ENCODE measurements around the gene DAP3.
"Not testable (repeated sequence)": the region's sequence is repeated elsewhere in the genome, so short reads cannot be mapped to it uniquely, and the experiment has no call there.

DAP3 gene

DNA sequence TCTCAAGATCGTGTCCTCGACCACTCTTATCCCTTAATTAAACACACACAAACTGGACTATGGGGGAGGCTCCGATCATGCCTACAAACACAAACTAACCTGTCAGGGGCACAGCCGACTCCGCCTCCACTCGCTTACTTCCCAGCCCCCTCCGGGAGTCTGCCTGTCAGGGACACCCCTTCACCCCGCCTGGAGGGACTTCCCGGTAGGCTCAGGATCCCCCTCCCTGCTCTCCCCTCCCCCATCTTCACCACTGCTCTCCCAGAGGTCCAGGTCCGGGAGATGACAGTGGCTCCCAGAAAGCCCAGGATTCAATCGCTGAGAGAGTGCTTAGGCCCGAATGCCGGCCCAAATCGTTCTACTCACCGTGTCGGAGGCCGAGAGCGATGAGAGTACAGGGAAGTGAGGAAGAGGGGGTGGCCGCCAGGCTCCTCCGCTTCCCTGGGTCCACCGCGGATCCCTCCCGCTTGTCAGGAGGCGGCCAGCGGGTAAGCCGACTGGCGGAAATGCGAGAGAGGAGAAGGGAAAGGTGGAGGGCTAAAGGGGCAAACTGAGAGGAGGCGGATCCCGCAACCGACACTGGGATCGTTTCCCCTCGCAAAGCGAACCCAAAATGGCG is 1.1 kb upstream of the DAP3 start:
- DNase-seq: not testable (repeated sequence)

DNA sequence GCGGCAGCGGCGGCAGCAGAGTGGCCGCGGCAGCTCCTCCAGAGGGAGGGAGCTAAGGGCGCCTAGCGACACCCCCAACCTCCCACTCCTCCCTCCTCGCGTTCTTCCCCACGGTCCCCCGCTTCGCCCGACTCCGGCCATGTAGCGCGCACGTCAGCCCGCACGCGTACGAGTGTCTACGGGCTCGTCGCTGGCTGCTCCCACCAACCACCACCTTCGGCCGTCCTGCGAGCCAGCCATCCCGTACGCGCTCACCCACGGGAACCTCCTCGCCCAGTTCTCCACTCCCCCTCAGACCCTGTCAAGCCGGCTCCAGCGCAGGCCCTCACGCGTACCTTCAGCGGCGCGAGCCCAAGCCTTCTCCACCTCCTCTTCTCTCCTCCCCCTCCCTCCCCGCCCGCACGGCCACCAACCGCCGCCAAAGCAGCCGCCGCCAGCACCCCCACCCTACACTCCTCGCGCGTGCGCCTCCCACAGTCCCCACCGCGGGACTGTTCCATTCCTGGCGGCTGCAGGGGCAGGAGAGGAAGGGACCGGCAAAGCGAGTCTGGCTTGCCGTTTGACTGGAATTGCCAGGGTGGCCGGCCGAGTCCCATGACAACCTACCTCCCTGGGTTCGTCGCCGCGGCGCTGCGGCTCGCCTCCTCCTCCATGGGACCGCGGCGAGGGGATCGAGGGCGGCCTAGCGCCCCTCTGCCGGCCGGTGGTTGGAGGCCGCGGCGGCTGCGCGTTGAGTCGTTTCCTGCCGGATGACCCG is 389 bp upstream of the DAP3 start, which contains the start of gene YY1AP1:
Gene YY1AP1, minus strand, starts transcription at position 451 of the 757 bp plus-strand sequence. CDS start 8,338 bp downstream, outside the sequence.
- peak; percentile 91 for DNase-seq

DNA sequence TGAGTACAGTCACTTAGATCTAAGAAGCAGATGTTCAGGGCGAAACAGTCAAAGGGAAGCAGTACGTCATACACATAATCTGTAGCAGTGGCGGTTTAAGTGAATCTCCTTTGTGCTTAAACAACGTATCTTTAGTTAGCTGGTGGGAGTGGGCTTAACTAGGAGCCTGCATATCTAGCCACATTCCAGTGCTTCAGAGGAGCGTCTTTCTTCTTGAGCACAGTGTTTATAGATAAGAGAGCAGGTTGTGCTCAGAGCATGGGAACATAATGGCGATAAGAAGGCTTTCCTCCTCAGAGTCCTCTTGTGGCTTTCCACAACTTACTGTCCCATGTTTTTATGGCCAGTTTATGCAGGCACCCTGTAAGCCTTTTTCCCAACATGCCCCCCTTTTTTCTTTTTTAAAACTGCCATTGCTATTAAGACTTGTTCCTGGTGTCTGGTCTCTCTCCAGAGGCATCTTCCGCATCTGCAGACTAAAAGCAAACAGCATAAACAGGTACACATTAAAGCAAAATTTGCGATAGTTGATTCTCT is 3.2 kb downstream of the DAP3 start:
- DNase-seq: no peak

DNA sequence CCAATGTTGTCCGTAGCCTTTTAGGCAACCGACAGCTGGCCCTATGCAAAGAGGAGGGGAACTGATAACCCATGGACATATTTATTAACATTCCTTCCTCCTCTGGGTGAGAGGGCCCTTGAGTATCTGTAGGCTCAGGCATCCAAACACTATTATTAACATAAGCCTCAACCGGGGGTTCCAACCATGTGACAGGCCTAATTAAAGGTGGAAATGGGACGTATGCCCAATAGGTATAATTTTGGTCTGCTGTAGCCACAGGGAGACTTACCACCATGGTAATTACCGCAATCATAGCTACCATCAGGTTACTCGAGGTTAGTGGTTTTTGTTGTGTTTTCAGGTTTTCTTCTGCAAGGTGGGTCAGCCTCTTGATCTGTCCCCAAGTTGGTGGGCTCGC is 5.3 kb downstream of the DAP3 start:
- no peak for DNase-seq

DNA sequence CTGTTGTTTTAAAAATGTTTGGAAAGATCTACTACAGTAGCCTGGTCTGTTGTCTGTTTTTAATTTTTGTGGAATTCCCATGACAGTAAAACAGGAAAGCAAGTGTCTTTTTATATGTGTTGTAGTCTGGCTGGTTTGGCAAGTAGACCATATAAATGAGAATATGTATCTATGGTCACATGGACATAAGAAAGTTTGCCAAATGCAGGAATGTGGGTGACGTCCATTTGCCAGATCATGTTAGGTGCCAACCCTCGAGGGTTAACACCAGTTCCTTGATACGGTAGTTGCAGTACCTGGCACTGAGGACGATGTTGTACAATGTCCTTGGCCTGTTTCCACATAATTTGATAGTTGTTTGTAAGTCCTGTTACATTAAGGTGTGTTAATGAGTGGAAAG is 6.2 kb downstream of the DAP3 start:
- no peak for DNase-seq

DNA sequence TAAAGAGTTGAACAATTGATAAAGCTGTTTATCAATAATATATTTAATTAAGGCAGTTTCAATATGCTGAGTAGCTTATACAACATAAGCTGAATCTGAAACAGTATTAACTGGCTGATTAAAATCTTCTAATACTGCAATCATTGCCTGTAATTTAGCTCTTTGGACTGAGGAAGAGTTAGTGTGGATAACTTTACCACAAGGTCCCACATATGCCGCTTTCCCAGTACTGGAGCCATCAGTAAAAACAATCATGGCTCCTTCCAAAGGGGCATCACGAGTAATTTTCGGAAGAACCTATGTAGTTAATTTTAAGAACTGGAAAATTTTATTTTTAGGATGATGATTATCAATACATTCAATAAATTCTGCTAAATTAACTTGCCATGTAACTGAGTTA is 6.7 kb downstream of the DAP3 start:
- DNase-seq: no peak

DNA sequence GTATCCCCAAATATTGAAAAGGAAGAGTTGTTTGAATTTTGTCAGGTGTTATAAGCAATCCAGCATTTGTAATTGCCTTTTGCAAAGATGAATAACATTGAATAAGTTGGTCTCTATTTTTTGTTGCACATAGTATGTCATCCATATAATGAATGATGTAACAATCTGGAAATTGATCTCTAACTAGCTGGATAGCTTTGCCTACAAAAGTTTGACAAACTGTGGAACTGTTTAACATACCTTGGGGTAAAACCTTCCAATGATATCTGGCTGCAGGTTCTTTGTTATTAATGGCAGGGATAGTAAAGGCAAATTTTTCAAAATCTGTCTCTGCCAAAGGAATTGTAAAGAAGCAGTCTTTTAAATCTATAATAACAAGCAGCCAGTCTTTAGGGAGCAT is 7.6 kb downstream of the DAP3 start:
- DNase-seq: no peak

DNA sequence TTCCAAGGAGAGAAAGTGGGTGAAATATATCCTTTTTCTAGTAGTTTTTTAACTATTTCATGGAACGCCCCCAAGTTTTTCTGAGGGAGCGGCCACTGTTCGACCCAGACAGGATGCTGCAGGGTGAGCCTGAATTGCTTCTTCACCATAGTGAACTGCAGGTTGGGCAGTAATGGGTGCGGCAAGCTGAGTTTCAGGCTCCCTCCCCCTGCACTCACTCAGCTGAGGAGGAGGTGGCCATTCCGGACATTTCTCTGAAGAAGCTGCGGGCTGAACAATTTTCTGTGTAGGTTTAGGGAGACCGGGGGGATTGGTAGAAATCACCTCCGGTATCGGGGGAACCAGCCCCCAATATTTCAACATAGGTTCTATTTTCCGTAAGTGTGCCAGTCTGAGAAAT is 8.2 kb downstream of the DAP3 start:
- DNase-seq: no peak

DNA sequence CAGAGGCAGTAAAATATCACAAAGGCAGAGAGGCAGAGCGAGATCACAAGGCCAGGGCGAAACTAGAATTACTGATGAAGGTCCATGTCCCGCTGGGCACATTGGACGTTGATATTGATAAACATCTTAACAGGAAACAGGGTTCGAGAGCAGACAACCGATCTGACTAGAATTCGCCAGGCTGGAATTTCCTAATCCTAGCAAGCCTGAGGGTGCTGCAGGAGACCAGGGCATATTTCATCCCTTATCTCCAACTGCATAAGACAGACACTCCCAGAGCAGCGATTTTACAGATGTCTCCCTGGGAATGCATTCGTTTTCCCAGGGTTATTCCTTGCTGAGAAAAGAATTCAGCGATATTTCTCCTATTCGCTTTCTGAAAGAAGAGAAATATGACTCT is 8.7 kb downstream of the DAP3 start:
- not testable (repeated sequence) for DNase-seq

DNA sequence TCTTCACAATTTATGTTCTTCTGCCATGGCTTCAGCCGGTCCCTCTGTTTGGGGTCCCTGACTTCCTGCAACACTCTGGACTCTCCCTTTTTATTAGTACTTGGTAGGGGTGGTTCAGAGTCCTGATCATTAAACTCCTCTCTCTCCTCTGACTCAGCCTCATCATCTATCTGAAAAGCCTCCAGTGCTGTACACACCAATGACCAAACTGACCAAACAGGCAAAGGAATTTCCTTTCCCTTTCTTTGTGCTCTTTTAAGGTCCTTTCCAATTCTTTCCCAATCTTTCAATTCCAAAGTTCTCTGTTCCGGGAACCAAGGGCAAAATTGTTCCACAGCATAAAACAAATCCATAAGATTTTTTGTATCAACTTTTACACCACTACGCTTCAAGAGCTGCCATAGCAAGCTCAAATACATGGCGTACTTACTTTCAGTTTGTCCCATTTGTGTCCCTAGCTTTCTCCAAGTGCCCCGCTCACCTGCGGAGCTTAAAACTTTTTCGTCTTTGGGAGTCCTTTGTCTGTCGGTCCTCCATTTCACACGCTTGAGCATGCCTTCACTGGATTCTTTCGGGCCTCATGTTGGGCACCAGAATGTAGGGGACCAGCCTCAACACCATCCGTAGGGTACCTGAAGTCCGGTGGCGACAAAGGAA is 9.6 kb downstream of the DAP3 start:
- DNase-seq: no peak

DNA sequence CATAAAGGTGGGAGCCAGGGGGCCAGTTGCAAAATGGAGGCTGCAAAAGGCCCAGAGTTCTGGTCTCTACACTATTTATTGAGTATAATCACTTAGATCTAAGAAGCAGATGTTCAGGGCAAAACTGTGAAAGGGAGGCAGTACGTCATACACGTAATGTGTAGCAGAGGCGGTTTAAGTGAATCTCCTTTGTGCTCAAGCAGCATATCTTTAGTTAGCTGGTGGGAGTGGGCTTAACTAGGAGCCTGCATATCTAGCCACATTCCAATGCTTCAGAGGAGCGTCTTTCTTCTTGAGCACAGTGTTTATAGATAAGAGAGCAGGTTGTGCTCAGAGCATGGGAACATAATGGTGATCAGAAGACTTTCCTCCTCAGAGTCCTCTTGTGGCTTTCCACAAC is 10.2 kb downstream of the DAP3 start:
- DNase-seq: not testable (repeated sequence)

DNA sequence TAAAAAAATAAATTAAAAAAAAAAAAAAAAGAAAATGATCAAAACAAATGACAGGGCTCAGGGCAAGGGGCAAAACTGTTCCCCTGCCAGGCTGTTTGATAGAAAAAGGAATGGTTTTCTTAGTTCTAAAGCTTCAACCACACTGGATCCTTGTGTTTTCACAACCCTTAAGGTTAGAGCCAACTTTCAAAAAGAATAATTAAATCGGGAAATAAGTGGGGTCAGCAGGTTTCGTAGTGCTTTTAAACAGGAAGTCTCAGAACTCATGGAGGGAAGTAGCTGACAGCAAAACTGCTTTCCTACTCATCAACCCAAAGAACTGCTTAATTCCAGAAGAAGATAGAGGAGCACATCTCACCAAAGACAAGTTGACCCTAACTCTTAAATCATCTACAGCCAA is 12.8 kb downstream of the DAP3 start:
- DNase-seq: peak; percentile 44

DNA sequence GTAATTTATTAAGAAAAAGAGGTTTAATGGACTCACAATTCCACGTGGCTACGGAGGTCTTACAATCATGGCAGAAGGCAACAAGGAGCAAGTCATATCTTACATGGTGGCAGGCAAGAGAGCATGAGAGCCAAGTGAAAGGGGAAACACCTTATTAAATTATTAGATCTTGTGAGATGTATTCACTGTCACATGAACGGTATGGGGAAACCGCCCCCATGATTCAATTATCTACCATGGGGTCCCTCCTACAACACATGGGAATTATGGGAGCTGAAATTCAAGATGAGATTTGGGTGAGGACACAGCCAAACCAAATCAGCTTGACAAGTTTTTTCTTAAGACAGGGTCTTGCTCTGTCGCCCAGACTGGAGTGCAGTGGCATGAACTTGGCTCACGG is 14.3 kb downstream of the DAP3 start:
- peak; percentile 44 for DNase-seq

DNA sequence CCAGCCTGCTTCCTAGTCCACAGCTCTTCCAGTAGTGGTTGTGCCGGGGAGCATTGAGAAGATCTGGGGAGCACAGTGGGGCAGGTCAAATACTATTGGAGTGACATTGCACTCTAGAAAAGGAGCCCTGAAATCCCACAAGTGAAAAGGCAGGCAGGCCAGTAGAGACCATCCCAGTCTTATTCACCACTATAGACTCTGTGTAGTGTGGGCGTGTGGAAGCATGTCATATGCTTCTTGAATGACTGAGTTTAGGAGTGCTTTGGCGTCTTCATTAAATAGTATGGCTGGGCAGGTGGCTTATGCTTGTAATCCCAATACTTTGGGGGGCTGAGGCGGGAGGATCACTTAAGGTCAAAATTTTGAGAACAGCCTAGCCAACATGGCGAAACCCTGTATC is 15.5 kb downstream of the DAP3 start:
- DNase-seq: not testable (repeated sequence)

DNA sequence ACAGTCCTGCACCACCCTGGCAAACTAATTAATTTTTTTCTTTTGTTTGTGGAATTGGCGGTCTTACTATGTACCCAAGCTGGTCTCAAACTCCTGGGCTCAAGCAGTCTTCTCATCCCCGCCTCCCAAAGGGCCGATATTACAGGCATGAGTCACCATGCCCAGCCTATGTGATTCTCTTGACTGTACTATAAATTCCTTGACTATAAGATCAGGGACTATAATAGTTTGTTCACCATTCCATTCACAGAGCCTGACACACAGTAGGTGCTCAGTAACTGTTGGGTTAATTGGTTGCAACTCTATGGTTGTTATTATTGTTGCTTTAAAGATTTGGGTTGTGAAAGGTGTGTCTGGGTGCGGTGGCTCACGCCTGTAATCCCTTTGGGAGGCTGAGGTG is 17.2 kb downstream of the DAP3 start:
- no peak for DNase-seq

DNA sequence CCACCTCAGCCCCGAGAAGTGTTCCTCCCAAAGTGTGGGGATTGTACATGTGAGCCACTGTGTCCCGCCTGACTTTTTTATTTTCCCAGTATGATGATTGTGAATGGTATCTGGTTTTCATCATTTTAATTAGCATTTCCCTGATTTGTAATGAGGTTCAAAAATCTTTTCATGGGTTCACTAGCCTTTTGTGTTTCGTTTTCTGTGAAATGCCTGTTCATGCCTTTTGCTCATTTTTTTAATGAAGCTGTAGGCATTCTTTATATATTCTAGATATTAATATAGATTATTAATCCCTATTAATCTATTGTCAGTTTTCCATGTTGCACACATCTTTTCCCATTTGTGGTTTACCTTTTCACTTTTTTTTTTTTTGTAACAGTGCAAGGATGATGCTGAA is 20.5 kb downstream of the DAP3 start:
- no peak for DNase-seq

DNA sequence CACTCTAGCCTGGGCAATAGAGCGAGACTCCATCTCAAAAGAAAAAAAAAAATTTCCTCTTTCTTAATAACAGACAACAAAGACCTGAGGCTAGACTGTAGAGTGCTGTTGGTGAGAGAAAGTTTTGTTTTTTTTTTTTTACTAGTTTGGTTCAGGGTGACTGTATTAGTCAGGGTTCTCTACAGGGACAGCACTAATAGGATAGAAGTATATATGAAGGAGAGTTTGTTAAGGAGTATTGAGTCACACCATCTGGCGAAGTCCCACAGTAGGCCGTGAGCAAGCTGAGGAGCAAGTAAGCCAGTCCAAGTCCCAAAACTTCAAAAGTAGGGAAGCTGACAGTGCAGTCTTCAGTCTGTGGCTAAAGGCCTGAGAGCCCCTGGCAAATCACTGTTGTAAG is 22.6 kb downstream of the DAP3 start:
- DNase-seq: not testable (repeated sequence)

DNA sequence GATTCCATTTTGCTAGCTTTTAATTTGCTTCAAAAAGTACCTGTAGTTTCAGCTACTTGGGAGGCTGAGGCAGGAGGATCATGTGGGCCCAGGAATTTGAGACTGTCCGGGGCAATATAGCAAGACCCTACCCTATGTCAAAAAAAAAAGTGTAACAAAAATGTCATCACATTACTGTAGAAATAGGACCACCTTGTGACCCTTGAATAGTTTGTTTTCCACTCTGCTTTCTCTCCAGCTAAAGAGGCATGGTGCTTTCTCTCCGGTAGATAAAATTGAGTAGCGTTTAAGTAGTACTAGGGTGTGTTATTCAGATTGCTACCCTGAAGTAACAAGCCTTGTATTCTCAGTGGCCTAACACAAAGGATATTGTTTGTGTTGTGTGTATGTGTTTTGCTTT is 23.7 kb downstream of the DAP3 start:
- not testable (repeated sequence) for DNase-seq

DNA sequence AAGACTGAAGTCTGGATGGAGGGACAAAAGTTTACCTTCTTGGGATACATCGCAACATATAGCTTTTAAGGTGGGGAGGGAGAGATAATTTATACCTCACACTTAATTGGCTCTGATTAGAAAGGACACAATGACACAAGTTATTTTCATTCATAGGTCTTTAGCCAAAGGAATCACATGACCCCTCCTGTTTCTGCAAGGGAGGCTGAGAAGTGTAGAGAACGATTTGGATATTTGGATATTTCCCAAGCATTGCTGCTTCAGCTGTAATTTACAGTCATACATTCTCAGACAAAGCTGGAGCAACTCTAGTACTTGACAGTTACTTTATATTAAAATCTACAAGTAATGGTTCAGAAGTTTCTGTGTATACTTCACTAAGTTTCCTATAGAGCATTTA is 24.2 kb downstream of the DAP3 start:
- no peak for DNase-seq

DNA sequence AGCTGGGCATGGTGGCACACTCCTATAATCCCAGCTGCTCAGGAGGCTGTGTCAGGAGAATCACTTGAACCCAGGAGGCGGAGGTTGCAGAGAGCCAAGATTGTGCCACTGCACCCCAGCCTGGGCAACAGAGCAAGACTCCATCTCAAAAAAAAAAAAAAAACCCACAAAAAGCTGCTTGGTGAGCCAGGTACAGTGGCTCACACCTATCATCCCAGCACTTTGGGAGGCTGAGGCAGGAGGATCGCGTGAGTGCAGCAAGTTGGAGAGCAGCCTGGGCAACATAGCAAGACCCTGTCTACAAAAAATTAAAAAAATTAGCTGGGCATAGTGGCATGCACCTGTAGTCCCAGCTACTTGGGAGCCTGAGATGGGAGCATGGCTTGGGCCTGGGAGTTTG is 26.2 kb downstream of the DAP3 start:
- not testable (repeated sequence) for DNase-seq

DNA sequence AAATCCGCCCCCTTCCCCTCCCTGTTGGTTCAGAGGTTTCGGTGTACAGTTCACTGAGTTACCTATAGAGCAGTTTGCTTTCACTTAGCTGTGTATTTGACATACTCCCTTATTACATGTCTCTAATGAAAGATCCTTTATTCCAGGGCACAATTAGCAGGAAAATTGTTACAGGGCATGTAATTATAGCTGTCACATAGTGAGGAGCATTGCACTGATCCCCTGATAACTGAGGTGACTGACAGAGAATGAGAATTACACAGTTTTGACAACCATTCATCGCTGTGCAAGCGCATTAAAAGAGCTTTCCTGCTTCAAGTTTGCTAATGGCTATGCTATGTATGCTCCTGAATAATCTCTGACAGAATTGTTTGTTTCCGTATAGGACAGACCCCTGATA is 26.9 kb downstream of the DAP3 start:
- no peak for DNase-seq

DNA sequence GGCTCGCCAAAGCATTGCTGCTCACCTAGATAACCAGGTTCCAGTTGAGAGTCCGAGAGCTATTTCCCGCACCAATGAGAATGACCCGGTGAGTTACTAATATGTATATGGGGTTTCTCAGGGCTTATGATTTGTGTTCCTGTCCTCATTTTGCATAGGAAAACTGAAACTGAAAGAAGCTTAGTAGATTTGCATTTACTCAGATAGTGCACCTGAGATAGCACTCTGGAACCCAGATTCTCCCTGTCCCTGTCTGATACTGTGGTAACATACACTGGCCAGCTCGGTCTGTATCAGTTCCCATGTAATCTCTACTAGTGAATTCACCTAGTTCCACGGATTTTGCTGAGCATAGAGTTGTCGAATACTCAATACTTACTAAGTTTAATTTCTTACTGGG is 28.1 kb downstream of the DAP3 start:
- no peak for DNase-seq

DNA sequence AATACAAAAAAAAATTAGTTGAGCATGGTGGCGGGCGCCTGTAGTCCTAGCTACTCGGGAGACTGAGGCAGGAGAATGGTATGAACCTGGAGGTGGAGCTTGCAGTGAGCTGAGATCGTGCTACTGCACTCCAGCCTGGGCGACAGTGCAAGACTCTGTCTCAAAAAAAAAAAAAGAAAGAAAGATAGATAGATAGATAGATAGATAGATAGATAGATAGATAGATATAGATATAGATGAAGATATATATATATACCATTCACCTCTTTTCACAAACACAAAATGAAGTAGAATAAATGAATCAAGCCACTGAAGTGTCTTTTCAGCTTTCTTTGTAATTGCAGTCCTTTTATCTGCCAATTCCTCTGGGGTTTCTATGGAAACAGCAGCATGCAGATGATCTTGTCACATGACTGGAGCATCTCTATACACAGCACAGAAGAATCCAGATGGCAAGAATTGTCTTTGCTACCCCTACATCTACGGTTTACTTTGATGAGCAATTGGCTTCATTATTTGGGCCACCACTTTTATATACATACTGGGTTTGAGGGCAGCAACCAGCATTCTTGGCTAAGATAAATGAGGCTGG is 29.7 kb downstream of the DAP3 start:
- not testable (repeated sequence) for DNase-seq

DNA sequence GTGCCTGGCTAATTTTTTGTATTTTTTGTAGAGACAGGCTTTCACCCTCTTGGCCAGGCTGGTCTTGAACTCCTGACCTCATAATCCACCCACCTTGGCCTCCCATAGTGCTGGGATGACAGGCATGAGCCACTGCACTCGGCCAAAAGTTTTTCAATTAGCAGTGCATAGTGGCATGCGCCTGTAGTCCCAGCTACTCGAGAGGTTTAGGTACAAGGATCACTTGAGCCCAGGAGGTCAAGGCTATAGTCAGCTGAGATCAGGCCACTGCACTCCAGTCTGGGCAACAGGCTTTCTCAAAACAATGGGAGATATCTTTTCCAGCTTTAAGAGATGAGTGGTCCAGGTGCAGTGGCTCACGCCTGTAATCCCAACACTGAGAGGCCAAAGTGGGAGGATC is 30.8 kb downstream of the DAP3 start:
- no peak for DNase-seq

All from suppressor macrophage treated with lipopolysaccharide for 4 hours (primary cell).